MM.1S (cell line): ENCODE results near the gene DAD1.

Experiments
- DNase-seq: peaks from one replicate; pipeline ENCODE4 v3.0.0-alpha.2; 2015
- H2AFZ ChIP-seq: fragments of 300-600 bp; sonication (generic); 2 replicates; pipeline ENCODE4 v1.6.0; 2016; ENCODE audit warnings: antibody characterized with exemption, low read length
- H3F3A ChIP-seq: fragments of 300-600 bp; sonication (generic); 2 replicates; pipeline ENCODE4 v1.6.1; 2016; ENCODE audit warnings: mild to moderate bottlenecking, antibody characterized with exemption, low read length, moderate library complexity, mixed read lengths; ENCODE audit not compliant: insufficient read depth
- H3K27ac ChIP-seq: fragments of 300-600 bp; sonication (generic); 2 replicates; pipeline ENCODE4 v1.5.1; 2016; ENCODE audit warnings: mild to moderate bottlenecking, low read length
- H3K27me3 ChIP-seq: fragments of 300-600 bp; sonication (generic); replicated peaks from 2 replicates; pipeline ENCODE4 v1.6.0; 2016; ENCODE audit warnings: low read length; ENCODE audit not compliant: insufficient read depth
- H3K36me3 ChIP-seq: fragments of 300-600 bp; sonication (generic); replicated peaks from 2 replicates; pipeline ENCODE4 v1.6.1; 2016; ENCODE audit warnings: mild to moderate bottlenecking, low read length, mixed read lengths; ENCODE audit not compliant: insufficient read depth
- H3K4me1 ChIP-seq: fragments of 300-600 bp; sonication (generic); 2 replicates; pipeline ENCODE4 v1.6.1; 2016; ENCODE audit warnings: low read length, mixed read lengths
- H3K4me2 ChIP-seq: fragments of 300-600 bp; sonication (generic); 2 replicates; pipeline ENCODE4 v1.6.0; 2016; ENCODE audit warnings: low read depth, low read length
- H3K4me3 ChIP-seq: fragments of 300-600 bp; sonication (generic); 2 replicates; pipeline ENCODE4 v1.5.1; 2016; ENCODE audit warnings: low read length, mixed read lengths
- H3K79me2 ChIP-seq: fragments of 300-600 bp; sonication (generic); 2 replicates; pipeline ENCODE4 v1.6.1; 2016; ENCODE audit warnings: mixed run types, low read length, mixed read lengths
- H3K9ac ChIP-seq: fragments of 300-600 bp; sonication (generic); 2 replicates; pipeline ENCODE4 v1.6.1; 2016; ENCODE audit warnings: low read length, mixed read lengths
- H3K9me2 ChIP-seq: fragments of 300-600 bp; sonication (generic); replicated peaks from 2 replicates; pipeline ENCODE4 v1.6.1; 2016; ENCODE audit warnings: mild to moderate bottlenecking, low read length, mixed read lengths; ENCODE audit not compliant: insufficient read depth
- H3K9me3 ChIP-seq: fragments of 300-600 bp; sonication (generic); replicated peaks from 2 replicates; pipeline ENCODE4 v1.6.1; 2016; ENCODE audit warnings: mild to moderate bottlenecking, low read length, mixed read lengths; ENCODE audit not compliant: insufficient read depth
- H4K20me1 ChIP-seq: fragments of 300-600 bp; sonication (generic); 2 replicates; pipeline ENCODE4 v1.6.1; 2016; ENCODE audit warnings: mild to moderate bottlenecking, low read length, moderate library complexity, mixed read lengths; ENCODE audit not compliant: insufficient read depth
- EZH2 ChIP-seq: fragments of 300-600 bp; sonication (generic); optimal IDR thresholded peaks from 2 replicates; pipeline ENCODE3; 2017; ENCODE audit warnings: low read depth, mild to moderate bottlenecking, antibody characterized with exemption, low read length, mixed read lengths
- EZH2phosphoT487 ChIP-seq: fragments of 300-600 bp; sonication (generic); IDR thresholded peaks from 2 replicates; pipeline ENCODE4 v1.6.1; 2018; ENCODE audit warnings: antibody characterized with exemption, low read length
- TF ChIP-seq, protein P1 (sequence below): fragments of 300-600 bp; sonication (generic); IDR thresholded peaks from 2 replicates; pipeline ENCODE4 v1.5.1; 2016; ENCODE audit warnings: antibody characterized with exemption, low read length, mixed read lengths

The DAD1 gene

DNA sequence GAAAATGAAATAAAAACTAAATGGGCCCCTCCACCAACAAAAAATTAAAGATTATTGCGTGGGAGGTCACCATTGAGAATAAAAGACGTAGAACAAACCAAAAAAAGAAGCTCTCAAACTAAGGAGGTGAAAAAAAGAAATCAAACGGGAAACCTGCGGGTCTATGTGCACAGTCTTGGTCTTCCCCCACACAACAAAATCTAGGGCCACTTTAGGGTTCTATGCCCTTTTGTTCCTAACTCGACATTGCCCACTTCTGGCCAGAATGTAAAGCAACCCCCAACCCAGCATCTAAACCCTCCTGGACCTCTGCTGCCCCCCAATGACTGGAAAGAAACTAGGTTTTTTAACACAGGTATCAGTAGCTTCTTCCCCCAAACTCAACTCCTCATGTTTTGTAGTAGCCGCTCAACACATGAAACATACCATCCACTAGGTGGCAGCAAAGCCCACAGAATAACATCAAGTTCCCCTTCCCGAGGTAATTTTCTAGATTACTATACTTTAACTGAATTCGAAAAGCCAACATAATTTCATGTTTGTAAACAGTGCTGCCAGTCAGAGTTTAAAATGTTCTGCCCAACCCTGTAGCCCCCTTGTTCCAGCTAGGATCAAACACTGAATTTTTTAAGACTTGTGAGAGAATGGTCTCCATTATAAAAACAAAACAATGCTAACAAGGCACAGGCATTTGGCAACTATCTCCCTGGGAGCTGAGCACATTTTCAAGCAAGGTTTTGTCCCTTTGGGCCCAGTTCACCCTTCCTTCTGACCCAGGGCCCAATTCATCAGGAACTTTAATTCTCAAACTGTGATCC is 18.7 kb downstream of the DAD1 start:
- Histone ChIP-seq H3K9me2 (no peaks in the 10 kb centered on the region), H3K9me3 (no peaks in the 10 kb centered on the region), H3K4me2 (peak overlapping the region; percentile 62; the same call in 1 of the 2 replicates), H3K36me3 (peaks cover 4% of the 10 kb centered on the region; the same call in 1 of the 2 replicates), H3K27ac (peak overlapping the region; percentile 55; the same call in 1 of the 2 replicates), H2AFZ (no peak overlapping the region), H4K20me1 (no peaks in the 10 kb centered on the region), H3K9ac (peak overlapping the region; percentile 48; the same call in 1 of the 2 replicates), H3K79me2 (peaks cover 29% of the 10 kb centered on the region), H3K27me3 (no peaks in the 10 kb centered on the region), H3K4me1 (peaks cover 34% of the 10 kb centered on the region), H3F3A (peaks cover 20% of the 10 kb centered on the region), H3K4me3 (peak overlapping the region; percentile 39; the same call in 1 of the 2 replicates)
- peak; percentile 88 for DNase-seq
- no peak for TF ChIP-seq EZH2phosphoT487
- TF ChIP-seq, protein P1, sequence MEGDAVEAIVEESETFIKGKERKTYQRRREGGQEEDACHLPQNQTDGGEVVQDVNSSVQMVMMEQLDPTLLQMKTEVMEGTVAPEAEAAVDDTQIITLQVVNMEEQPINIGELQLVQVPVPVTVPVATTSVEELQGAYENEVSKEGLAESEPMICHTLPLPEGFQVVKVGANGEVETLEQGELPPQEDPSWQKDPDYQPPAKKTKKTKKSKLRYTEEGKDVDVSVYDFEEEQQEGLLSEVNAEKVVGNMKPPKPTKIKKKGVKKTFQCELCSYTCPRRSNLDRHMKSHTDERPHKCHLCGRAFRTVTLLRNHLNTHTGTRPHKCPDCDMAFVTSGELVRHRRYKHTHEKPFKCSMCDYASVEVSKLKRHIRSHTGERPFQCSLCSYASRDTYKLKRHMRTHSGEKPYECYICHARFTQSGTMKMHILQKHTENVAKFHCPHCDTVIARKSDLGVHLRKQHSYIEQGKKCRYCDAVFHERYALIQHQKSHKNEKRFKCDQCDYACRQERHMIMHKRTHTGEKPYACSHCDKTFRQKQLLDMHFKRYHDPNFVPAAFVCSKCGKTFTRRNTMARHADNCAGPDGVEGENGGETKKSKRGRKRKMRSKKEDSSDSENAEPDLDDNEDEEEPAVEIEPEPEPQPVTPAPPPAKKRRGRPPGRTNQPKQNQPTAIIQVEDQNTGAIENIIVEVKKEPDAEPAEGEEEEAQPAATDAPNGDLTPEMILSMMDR: peak; percentile 93
- TF ChIP-seq EZH2: no peak

DNA sequence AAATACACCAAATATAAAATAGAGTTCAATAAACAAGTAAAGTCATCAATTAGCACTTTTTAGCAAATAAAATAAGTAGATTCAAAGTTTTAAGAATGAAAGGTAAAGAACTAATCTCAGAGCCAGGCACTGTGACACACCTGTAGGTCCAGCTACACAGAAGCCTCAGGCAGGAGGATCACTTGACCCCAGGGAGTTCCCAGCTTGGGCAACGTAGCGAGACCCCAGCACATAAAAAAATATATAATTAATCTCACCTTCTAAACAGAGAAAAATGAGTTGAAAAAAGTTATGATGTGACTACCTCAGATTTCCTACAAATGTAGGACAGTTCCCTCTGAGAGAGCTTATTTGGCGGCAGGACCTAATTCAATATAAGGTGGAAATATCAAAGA is 19.3 kb downstream of the DAD1 start:
- H3K4me2 ChIP-seq: peak overlapping the region; percentile 62; the same call in 1 of the 2 replicates
- no peaks in the 10 kb centered on the region for H3K27me3 ChIP-seq
- peaks cover 26% of the 10 kb centered on the region for H3F3A ChIP-seq
- H3K36me3 ChIP-seq: peaks cover 2% of the 10 kb centered on the region; the same call in 1 of the 2 replicates
- DNase-seq: no peak
- H3K4me1 ChIP-seq: peaks cover 40% of the 10 kb centered on the region
- no peak for TF ChIP-seq EZH2phosphoT487
- no peak for TF ChIP-seq EZH2
- TF ChIP-seq, protein P1: no peak
- H3K9me2 ChIP-seq: no peaks in the 10 kb centered on the region
- H4K20me1 ChIP-seq: no peaks in the 10 kb centered on the region
- H2AFZ ChIP-seq: no peak overlapping the region
- H3K9me3 ChIP-seq: no peaks in the 10 kb centered on the region
- peak overlapping the region; percentile 48; the same call in 1 of the 2 replicates for H3K9ac ChIP-seq
- H3K79me2 ChIP-seq: peaks cover 32% of the 10 kb centered on the region
- H3K4me3 ChIP-seq: peak overlapping the region; percentile 39; the same call in 1 of the 2 replicates
- H3K27ac ChIP-seq: peak overlapping the region; percentile 32; the same call in 1 of the 2 replicates

DNA sequence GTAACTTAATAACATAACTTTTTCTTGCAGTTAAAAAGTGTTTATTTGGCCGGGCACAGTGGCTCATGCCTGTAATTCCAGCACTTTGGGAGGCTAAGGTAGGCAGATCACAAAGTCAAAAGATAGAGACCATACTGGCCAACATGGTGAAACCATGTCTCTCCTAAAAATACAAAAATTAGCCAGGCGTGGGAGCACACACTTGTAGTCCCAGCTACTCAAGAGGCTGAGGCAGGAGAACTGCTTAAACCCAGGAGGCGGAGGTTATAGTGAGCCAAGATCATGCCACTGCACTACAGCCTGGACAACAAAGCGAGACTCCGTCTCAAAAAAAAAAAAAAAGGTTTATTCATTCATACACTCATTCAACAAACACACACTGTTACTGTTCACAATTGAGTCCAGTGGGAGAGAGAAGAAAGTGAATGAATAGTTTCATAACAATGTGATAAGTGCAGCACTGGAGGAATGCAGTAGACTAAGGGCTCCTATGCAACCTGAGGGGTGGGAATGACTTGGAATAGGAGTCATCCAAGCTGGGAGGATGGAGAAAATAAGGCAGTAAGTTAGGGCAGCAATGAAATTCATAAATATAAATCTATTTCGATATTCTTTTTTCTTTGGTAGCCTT is 19.8 kb downstream of the DAD1 start:
- Histone ChIP-seq H3K79me2 (peaks cover 32% of the 10 kb centered on the region), H3K4me1 (peaks cover 45% of the 10 kb centered on the region), H4K20me1 (no peaks in the 10 kb centered on the region), H3K4me2 (no peak overlapping the region), H3K4me3 (no peak overlapping the region), H3K9me2 (no peaks in the 10 kb centered on the region), H3K9me3 (no peaks in the 10 kb centered on the region), H3F3A (peaks cover 31% of the 10 kb centered on the region), H3K27ac (peak overlapping the region; percentile 97; the same call in 1 of the 2 replicates), H3K27me3 (no peaks in the 10 kb centered on the region), H2AFZ (no peak overlapping the region), H3K36me3 (no peaks in the 10 kb centered on the region), H3K9ac (peak overlapping the region; percentile 48; the same call in 1 of the 2 replicates)
- TF ChIP-seq, protein P1: no peak
- DNase-seq: no peak
